ENCODE measurements around the gene C14orf132. TPM values are rescaled to one million over a fixed set of nuclear protein-coding genes. Genes with fewer than 3 reads are reported as not detected.

Gene C14orf132
- total and polyA plus RNA-seq, 2 of the 4 experiments (the other 2 are of a cell fraction) = 6.3 to 13.5 TPM

DNA sequence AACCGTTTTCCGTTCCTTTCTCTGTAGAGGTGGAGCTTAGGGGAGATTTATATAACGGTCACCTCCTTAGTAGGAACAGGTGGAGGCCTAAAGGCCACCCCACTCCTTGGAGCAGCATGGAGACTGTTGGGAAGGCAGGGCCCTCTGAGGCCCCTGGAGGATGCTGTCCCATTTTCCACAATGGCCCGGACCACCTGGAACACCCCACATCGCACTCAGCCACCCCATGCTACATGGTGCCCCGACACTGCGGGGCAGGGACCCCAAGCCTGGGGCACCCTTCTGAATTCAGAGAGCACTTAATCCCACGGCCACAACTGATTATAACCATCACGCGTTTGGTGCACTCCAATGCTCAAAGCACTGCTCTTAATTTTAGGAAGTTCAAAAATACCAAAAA, 41.4 kb downstream of the C14orf132 start:
- no peak overlapping the region for H4K91ac ChIP-seq (ENCODE audit: insufficient read depth, low read depth, low read length)
- no TSS peak for BruUV-seq (replicated peaks)
- no peak overlapping the region for H3K4me3 ChIP-seq (ENCODE audit: insufficient read depth, low read depth, low read length)
- ChIA-PET CTCF (no interaction called here), POLR2A (ENCODE audit: unreplicated experiment) (no interaction called here)
- H2BK15ac ChIP-seq (ENCODE audit: low read depth, low read length) = no peak overlapping the region
- ATAC-seq (ENCODE audit: low read depth) (no peak), DNase-seq (no peak)
- no peaks in the 10 kb centered on the region for H3K4me1 ChIP-seq (ENCODE audit: control insufficient read depth, insufficient read depth, low read length)
- H3K36me3 ChIP-seq (ENCODE audit: control insufficient read depth, insufficient read depth, low read length) = peaks cover 11% of the 10 kb centered on the region; the same call in 1 of the 2 replicates
- no peaks in the 10 kb centered on the region for H3K9me3 ChIP-seq (ENCODE audit: control insufficient read depth, insufficient read depth, low read length)
- H3K14ac ChIP-seq (replicated peaks; ENCODE audit: low read depth, low read length) = no peak overlapping the region
- H4K20me1 ChIP-seq (ENCODE audit: insufficient read depth, low read length) = peaks cover 10% of the 10 kb centered on the region; the same call in 1 of the 2 replicates
- dilution Hi-C loops (cut with HindIII; ENCODE audit: low sequenced_read_pairs, unreplicated experiment) (no loop called here), intact Hi-C loops (cut with micrococcal nuclease) (no loop called here), in situ Hi-C loops (cut with MboI; ENCODE audit: low sequenced_read_pairs) (no loop called here)
- H3K27ac ChIP-seq (ENCODE audit: insufficient read depth, low read length) = no peak overlapping the region
- H3K4me2 ChIP-seq (ENCODE audit: low read depth, low read length) = no peak overlapping the region
- no peak overlapping the region for H3K4ac ChIP-seq (ENCODE audit: low read depth, low read length)
- no peak overlapping the region for H2AK5ac ChIP-seq (ENCODE audit: low read depth, low read length)
- H3K27me3 ChIP-seq (ENCODE audit: control insufficient read depth, insufficient read depth, low read length) = no peaks in the 10 kb centered on the region
- no peak overlapping the region for H3K18ac ChIP-seq (ENCODE audit: low read depth, low read length)
- H4K8ac ChIP-seq (ENCODE audit: low read depth in 2 of 2, low read length in 2 of 2) = no peak overlapping the region
- H4K5ac ChIP-seq (ENCODE audit: low read depth, low read length) = no peak overlapping the region
- H3K79me1 ChIP-seq (ENCODE audit: low read depth in 1 of 2, low read length in 2 of 2) = peaks cover 22 to 51% of the 10 kb centered on the region in 2 experiments; a peak in 3 of 4 replicates
- TF ChIP-seq BHLHE40 (IDR thresholded peaks at IDR 0.05; ENCODE audit: low read depth, low read length) (no peak), RCOR1 (IDR thresholded peaks at IDR 0.05; ENCODE audit: insufficient replicate concordance, low read length) (no peak), MAFK (IDR thresholded peaks at IDR 0.05; ENCODE audit: low read depth, low read length) (no peak), CHD1 (IDR thresholded peaks at IDR 0.05; ENCODE audit: low read depth, low read length) (no peak), RFX5 (IDR thresholded peaks at IDR 0.05; ENCODE audit: low read depth, low read length) (no peak)
- TF ChIP-seq, protein P1, sequence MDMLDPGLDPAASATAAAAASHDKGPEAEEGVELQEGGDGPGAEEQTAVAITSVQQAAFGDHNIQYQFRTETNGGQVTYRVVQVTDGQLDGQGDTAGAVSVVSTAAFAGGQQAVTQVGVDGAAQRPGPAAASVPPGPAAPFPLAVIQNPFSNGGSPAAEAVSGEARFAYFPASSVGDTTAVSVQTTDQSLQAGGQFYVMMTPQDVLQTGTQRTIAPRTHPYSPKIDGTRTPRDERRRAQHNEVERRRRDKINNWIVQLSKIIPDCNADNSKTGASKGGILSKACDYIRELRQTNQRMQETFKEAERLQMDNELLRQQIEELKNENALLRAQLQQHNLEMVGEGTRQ (IDR thresholded peaks at IDR 0.05; ENCODE audit: low read depth, low read length) = no peak
- H3K56ac ChIP-seq (ENCODE audit: extremely low read depth, insufficient read depth, low read length) = no peak overlapping the region
- H3K9me1 ChIP-seq (ENCODE audit: insufficient read depth, low read length) = peaks cover 2% of the 10 kb centered on the region; the same call in 1 of the 2 replicates
- H2BK20ac ChIP-seq (ENCODE audit: low read depth, low read length) = no peak overlapping the region
- H2AFZ ChIP-seq (replicated peaks; ENCODE audit: low read length, poor library complexity) = no peak overlapping the region
- WGBS, 2 experiments (ENCODE audit: extremely low coverage in 2 of 2, insufficient read length in 1 of 2) = 91% methylated on average over 4 of the region's 10 CpGs; no CpG with 5 or more reads in 1 of the 2 experiments
- no peak overlapping the region for H2BK5ac ChIP-seq (ENCODE audit: low read depth, low read length, poor library complexity, severe bottlenecking)
- H2BK120ac ChIP-seq (ENCODE audit: low read depth, low read length) = no peak overlapping the region
- H2AK9ac ChIP-seq (replicated peaks; ENCODE audit: low read depth, low read length, poor library complexity) = no peak overlapping the region
- H3K23ac ChIP-seq (ENCODE audit: low read depth, low read length) = no peak overlapping the region
- H3K9ac ChIP-seq (ENCODE audit: low read depth, low read length) = no peak overlapping the region
